SK-N-SH treated with all-trans-retinoic acid at 6 μM for 48 hours (cell line): ENCODE measurements around the gene NUP214.

Experiments used
- CREB5 ChIP-seq: fragments of 250-450 bp; sonication (Bioruptor Pico); IDR thresholded peaks from 2 replicates; pipeline ENCODE4 v1.5.1; 2020; ENCODE audit warnings: low read depth, mild to moderate bottlenecking, moderate library complexity
- ESRRG ChIP-seq: fragments of 250-450 bp; sonication (Bioruptor Pico); IDR thresholded peaks from 2 replicates; pipeline ENCODE4 v1.6.1; 2021; ENCODE audit warnings: mild to moderate bottlenecking
- PATZ1 ChIP-seq: fragments of 250-450 bp; sonication (Bioruptor Pico); IDR thresholded peaks from 2 replicates; pipeline ENCODE4 v1.8.0; 2020; ENCODE audit warnings: mild to moderate bottlenecking, moderate library complexity, borderline replicate concordance
- PPARA ChIP-seq: fragments of 250-450 bp; sonication (Bioruptor Pico); IDR thresholded peaks from 2 replicates; pipeline ENCODE4 v1.5.0; 2020; ENCODE audit warnings: mild to moderate bottlenecking, borderline replicate concordance
- TSHZ2 ChIP-seq: fragments of 250-450 bp; sonication (Bioruptor Pico); IDR thresholded peaks from 2 replicates; pipeline ENCODE4 v1.5.0; 2020; ENCODE audit warnings: mild to moderate bottlenecking, moderate library complexity
- ZFP30 ChIP-seq: fragments of 450-650 bp; formaldehyde crosslinking; IDR thresholded peaks from 2 replicates; pipeline ENCODE4 v1.5.0; 2022; ENCODE audit warnings: mild to moderate bottlenecking, moderate library complexity
- ZNF8 ChIP-seq: fragments of 450-650 bp; formaldehyde crosslinking; IDR thresholded peaks from 2 replicates; pipeline ENCODE4 v1.5.0; 2020; ENCODE audit warnings: mild to moderate bottlenecking, moderate library complexity

GRCh38 chr9:131276094-131276888, 150.9 kb downstream of the NUP214 start, which contains the start of gene FAM78A:
- TF ChIP-seq ZNF8, result no peak
- TF ChIP-seq PPARA (CRISPR knock-in tag), result no peak
- no peak for TF ChIP-seq CREB5 (CRISPR knock-in tag)
- no peak for TF ChIP-seq TSHZ2 (CRISPR knock-in tag)
- TF ChIP-seq PATZ1 (CRISPR knock-in tag), result no peak
- TF ChIP-seq ZFP30 (CRISPR knock-in tag), result no peak
- TF ChIP-seq ESRRG (CRISPR knock-in tag), result no peak
